WI38 (cell line): ENCODE data around the gene PDZRN4.
"Not testable (repeated sequence)": the region's sequence is repeated elsewhere in the genome, so short reads cannot be mapped to it uniquely, and the experiment has no call there.

Experiments used
- H3K4me3 ChIP-seq: 2 replicates; pipeline ENCODE4 v1.5.1; 2011; ENCODE audit warnings: low read depth, mild to moderate bottlenecking, control low read depth, low read length
- CTCF ChIP-seq: IDR thresholded peaks from 2 replicates; pipeline ENCODE4 v1.5.1; 2012; ENCODE audit warnings: low read depth, mild to moderate bottlenecking, control low read depth, low read length

Gene PDZRN4

GRCh38 chr12:41304526-41304925, 116.4 kb downstream of the PDZRN4 start:
- no peak for TF ChIP-seq CTCF
- no peak overlapping the region for H3K4me3 ChIP-seq

GRCh38 chr12:41310367-41310766, 122.2 kb downstream of the PDZRN4 start:
- H3K4me3 ChIP-seq: no peak overlapping the region
- no peak for TF ChIP-seq CTCF

DNA sequence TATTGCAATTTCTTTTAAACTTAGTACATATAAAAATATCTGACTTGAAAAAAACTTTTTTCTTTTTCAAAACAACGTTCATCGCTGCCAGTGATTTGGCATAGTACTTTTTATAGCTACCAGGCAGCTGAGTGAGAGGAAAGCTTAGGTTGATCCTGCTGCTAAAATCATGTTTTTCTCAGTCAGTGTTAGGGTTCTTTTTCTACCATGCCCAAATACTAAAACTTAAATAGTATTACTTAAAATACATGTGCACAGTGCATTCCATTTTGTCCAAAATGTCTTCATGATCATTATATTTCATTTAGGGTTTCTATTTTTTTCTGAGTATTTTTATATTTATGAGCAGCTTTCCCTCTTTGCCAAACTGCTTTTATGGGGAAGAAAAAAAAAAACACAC, 123.8 kb downstream of the PDZRN4 start:
- TF ChIP-seq CTCF: no peak
- H3K4me3 ChIP-seq: no peak overlapping the region

DNA sequence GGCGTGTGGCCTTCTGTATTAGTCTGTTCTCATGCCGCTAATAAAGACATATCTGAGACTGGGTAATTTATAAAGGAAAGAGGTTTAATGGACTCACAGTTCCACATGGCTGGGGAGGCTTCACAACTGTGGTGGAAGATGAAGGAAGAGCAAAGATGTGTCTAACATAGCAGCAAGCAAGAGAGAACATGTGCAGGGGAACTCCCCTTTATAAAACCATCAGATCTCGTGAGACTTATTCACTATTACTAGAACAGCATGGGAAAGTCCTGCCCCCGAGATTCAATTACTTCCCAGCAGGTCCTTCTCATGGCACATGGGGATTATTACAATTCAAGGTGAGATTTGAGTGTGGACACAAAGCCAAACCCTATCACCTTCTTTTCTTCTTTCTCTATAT, 124.3 kb downstream of the PDZRN4 start:
- not testable (repeated sequence) for H3K4me3 ChIP-seq

- no peak for TF ChIP-seq CTCF
- no peak overlapping the region for H3K4me3 ChIP-seq
Measured at GRCh38 chr12:41325336-41325735, 137.2 kb downstream of the PDZRN4 start.

- TF ChIP-seq CTCF: no peak
- H3K4me3 ChIP-seq: no peak overlapping the region
Measured at GRCh38 chr12:41327096-41327895, 139.2 kb downstream of the PDZRN4 start.

- no peak for TF ChIP-seq CTCF
Measured at GRCh38 chr12:41333974-41334373, 145.9 kb downstream of the PDZRN4 start.

DNA sequence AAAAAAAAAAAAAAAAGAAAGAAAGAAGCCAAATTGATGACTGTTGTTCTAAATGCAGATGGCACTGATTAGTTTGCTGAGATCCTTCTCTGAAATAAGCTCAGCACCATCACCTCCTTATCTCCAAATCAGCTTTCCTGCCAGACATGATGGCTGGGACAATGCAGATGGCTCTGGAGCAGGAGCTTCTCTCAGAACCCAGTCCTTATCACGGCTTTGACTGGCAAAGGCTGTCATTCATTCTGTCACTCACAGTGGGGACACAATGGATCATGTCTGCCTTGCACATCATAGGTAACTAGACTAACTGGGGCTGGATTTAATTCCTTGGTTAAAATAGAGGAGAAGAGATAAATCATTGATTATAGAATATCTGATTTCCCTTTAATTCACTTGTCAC, 146.3 kb downstream of the PDZRN4 start:
- no peak for TF ChIP-seq CTCF
- no peak overlapping the region for H3K4me3 ChIP-seq

More at GRCh38 chr12:41333974-41334373, 145.9 kb downstream of the PDZRN4 start:
- no peak overlapping the region for H3K4me3 ChIP-seq
